Osteoblast (primary cell): ENCODE results near the gene ADORA1. TPM values are rescaled to one million over a fixed set of nuclear protein-coding genes. Genes with fewer than 3 reads are reported as not detected.

Source experiments
- DNase-seq: peaks from one replicate; pipeline ENCODE4 v3.0.0; 2011; ENCODE audit warnings: low spot score, mixed read lengths; ENCODE audit not compliant: insufficient read length; ENCODE audit errors: missing footprints
- H2AFZ ChIP-seq: 2 replicates; pipeline ENCODE4 v1.6.0; 2011; ENCODE audit warnings: mild to moderate bottlenecking, low read length
- H3K27ac ChIP-seq: 2 replicates; pipeline ENCODE4 v1.5.1; 2011; ENCODE audit warnings: mild to moderate bottlenecking, low read depth, low read length, moderate library complexity
- H3K27me3 ChIP-seq: 2 replicates; pipeline ENCODE4 v1.6.0; 2012; ENCODE audit warnings: mild to moderate bottlenecking, control low read depth, inconsistent platforms, low read length, moderate library complexity; ENCODE audit not compliant: insufficient read depth
- H3K36me3 ChIP-seq: 2 replicates; pipeline ENCODE4 v1.5.1; 2011; ENCODE audit warnings: mild to moderate bottlenecking, low read length, control low read depth, moderate library complexity; ENCODE audit not compliant: insufficient read depth
- H3K4me1 ChIP-seq: 2 replicates; pipeline ENCODE4 v1.5.1; 2011; ENCODE audit warnings: mild to moderate bottlenecking, low read length, control low read depth, moderate library complexity; ENCODE audit not compliant: insufficient read depth
- H3K4me2 ChIP-seq: 2 replicates; pipeline ENCODE4 v1.6.0; 2011; ENCODE audit warnings: mild to moderate bottlenecking, low read length; ENCODE audit not compliant: insufficient read depth
- H3K4me3 ChIP-seq: fragments of 200-600 bp; sonication (generic); 3 replicates; pipeline ENCODE4 v1.5.1; 2012; ENCODE audit warnings: mild to moderate bottlenecking, low read length, inconsistent platforms; ENCODE audit not compliant: insufficient read depth
- H3K79me2 ChIP-seq: 2 replicates; pipeline ENCODE4 v1.6.0; 2012; ENCODE audit warnings: mild to moderate bottlenecking, low read length, control low read depth, inconsistent platforms; ENCODE audit not compliant: insufficient read depth
- H3K9me3 ChIP-seq: 2 replicates; pipeline ENCODE4 v1.5.1; 2011; ENCODE audit warnings: low read depth, low read length, control low read depth
- H4K20me1 ChIP-seq: 2 replicates; pipeline ENCODE4 v1.6.0; 2012; ENCODE audit warnings: mild to moderate bottlenecking, low read length, control low read depth; ENCODE audit not compliant: insufficient read depth
- total RNA-seq: library from RNA; depleted of rRNA; stranded (reverse); fragments of >200 nt; gene quantifications from 2 replicates; pipeline ENCODE4 v1.2.3, GENCODE V29; 2012
- TF ChIP-seq, protein P1 (sequence below): IDR thresholded peaks from 2 replicates; pipeline ENCODE4 v1.5.1; 2011; ENCODE audit warnings: mild to moderate bottlenecking, low read depth, low read length, moderate library complexity; ENCODE audit errors: extremely low read depth

The ADORA1 gene
- total RNA-seq, 1 donor, result 4.0 TPM

- Histone ChIP-seq H3K9me3 (no peaks in the 10 kb centered on the region), H4K20me1 (no peaks in the 10 kb centered on the region), H3K27me3 (no peaks in the 10 kb centered on the region), H3K4me3 (no peak overlapping the region), H3K36me3 (no peaks in the 10 kb centered on the region), H3K4me2 (peak overlapping the region; percentile 22), H3K79me2 (no peaks in the 10 kb centered on the region), H2AFZ (peak overlapping the region; percentile 72), H3K27ac (peak overlapping the region; percentile 10), H3K4me1 (peaks cover 27% of the 10 kb centered on the region)
- TF ChIP-seq, protein P1, sequence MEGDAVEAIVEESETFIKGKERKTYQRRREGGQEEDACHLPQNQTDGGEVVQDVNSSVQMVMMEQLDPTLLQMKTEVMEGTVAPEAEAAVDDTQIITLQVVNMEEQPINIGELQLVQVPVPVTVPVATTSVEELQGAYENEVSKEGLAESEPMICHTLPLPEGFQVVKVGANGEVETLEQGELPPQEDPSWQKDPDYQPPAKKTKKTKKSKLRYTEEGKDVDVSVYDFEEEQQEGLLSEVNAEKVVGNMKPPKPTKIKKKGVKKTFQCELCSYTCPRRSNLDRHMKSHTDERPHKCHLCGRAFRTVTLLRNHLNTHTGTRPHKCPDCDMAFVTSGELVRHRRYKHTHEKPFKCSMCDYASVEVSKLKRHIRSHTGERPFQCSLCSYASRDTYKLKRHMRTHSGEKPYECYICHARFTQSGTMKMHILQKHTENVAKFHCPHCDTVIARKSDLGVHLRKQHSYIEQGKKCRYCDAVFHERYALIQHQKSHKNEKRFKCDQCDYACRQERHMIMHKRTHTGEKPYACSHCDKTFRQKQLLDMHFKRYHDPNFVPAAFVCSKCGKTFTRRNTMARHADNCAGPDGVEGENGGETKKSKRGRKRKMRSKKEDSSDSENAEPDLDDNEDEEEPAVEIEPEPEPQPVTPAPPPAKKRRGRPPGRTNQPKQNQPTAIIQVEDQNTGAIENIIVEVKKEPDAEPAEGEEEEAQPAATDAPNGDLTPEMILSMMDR, result no peak
- peak; percentile 43 for DNase-seq
Observed at GRCh38 chr1:203153051-203153988, 25.8 kb downstream of the ADORA1 start.

- Histone ChIP-seq H3K79me2 (no peaks in the 10 kb centered on the region), H3K27me3 (no peaks in the 10 kb centered on the region), H4K20me1 (no peaks in the 10 kb centered on the region), H3K4me3 (no peak overlapping the region), H3K36me3 (no peaks in the 10 kb centered on the region), H3K9me3 (no peaks in the 10 kb centered on the region), H3K4me2 (peak overlapping the region; percentile 22), H3K27ac (peak overlapping the region; percentile 10), H3K4me1 (peaks cover 27% of the 10 kb centered on the region), H2AFZ (peak overlapping the region; percentile 72)
- DNase-seq, result peak; percentile 94
- TF ChIP-seq, protein P1, result no peak
Observed at GRCh38 chr1:203153989-203154821, 26.7 kb downstream of the ADORA1 start.

DNA sequence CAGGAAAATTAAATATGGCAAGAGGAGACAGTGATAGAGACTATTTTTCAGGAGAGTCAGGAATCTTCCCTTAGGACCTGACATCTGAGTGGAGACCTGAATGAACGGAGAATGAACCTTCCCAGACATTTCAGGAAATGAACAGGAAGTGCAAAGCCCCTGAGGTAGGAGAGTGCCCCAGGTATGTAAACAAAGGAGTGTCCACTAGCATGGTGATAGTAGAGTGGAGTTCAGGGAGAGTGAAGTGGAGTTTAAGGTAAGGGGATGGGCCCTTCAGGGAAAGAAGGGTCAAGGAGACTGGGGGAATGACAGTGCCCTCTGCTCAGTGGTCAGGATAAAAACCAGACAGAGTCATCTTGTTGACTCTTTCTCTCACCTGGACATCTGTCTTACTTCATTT, 28.8 kb downstream of the ADORA1 start:
- Histone ChIP-seq H4K20me1 (no peaks in the 10 kb centered on the region), H2AFZ (no peak overlapping the region), H3K36me3 (no peaks in the 10 kb centered on the region), H3K4me1 (peaks cover 27% of the 10 kb centered on the region), H3K79me2 (no peaks in the 10 kb centered on the region), H3K27ac (no peak overlapping the region), H3K4me3 (no peak overlapping the region), H3K9me3 (no peaks in the 10 kb centered on the region), H3K4me2 (no peak overlapping the region), H3K27me3 (peaks cover 5% of the 10 kb centered on the region)
- TF ChIP-seq, protein P1, result no peak
- peak; percentile 9 for DNase-seq

DNA sequence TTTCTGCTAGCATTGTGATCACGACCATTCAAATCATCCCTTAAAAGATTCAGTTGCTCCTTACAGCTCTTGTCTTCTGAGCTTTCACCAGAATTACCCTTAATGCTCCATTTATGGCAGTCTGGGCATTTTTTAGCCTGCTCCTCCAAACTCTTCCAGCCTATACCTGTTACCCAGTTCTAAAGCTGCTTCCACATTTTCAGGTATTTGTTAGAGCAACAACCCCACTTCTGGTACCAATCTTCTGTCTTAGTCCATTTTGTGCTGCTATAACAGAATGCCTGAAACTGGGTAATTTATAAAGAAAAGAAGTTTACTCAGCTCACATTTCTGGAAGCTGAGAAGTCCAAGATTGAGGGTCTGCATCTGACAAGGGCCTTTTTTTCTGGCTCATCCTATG, 30.9 kb downstream of the ADORA1 start:
- Histone ChIP-seq H3K36me3 (no peaks in the 10 kb centered on the region), H3K9me3 (no peaks in the 10 kb centered on the region), H3K79me2 (no peaks in the 10 kb centered on the region), H3K27me3 (peaks cover 17% of the 10 kb centered on the region), H3K27ac (no peak overlapping the region), H3K4me3 (no peak overlapping the region), H3K4me1 (peaks cover 14% of the 10 kb centered on the region), H3K4me2 (no peak overlapping the region), H4K20me1 (no peaks in the 10 kb centered on the region), H2AFZ (no peak overlapping the region)
- TF ChIP-seq, protein P1, result no peak
- no peak for DNase-seq
